ENCODE data around the gene MAPK8IP2. TPM values are rescaled to one million over a fixed set of nuclear protein-coding genes. Genes with fewer than 3 reads are reported as not detected.

MAPK8IP2 gene
- total and polyA plus RNA-seq, 2 of the 13 experiments (the other 11 are each of a cell fraction or from before 2014, with no cell fraction given) = 1.3 to 2.6 TPM

DNA sequence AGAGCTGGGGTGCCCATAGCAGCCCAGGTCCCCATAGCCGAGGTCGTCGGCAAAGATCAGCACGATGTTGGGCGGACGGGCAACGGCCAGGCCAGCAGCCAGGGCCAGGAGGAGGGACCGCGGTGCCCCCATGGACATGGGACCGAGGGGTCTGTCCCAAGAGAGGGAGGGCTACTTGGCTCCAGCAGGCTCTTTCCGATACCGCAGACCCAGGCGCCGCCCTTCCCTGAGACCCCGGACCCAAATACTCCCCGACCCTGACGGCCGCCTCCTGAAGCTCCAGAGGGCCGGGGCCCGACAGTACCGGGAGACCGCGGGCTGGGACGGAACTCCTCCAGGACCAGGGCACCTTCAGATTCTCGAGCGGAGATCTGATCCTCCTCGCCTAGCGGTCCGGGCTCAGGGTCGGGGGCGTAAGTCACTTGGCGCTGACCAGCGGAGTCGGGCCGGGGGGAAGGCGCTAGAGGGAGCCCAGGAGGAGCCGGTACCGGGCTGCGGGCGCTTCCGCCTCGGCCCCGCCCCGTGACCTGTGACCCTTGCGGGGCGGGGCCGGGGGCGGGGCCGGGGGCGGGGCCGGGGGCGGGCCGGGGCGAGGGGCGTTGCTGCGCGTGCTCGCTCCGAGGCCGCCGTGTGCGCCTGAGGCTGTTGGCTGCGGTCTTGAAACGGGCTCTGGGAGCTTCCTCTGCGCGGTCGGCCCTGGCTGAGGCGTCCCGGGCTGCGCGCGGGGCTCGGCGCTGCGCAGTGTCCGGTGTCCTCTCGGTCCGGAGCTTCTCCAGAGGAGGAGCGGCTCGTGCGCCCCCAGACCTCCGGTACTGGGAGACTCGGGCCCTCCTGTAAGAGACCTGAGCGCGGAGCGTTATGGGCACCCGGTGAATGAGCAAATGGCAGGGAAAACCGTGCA is 27.3 kb downstream of the MAPK8IP2 start, which contains the start of gene ARSA (continued):
- TF ChIP-seq, protein P1, sequence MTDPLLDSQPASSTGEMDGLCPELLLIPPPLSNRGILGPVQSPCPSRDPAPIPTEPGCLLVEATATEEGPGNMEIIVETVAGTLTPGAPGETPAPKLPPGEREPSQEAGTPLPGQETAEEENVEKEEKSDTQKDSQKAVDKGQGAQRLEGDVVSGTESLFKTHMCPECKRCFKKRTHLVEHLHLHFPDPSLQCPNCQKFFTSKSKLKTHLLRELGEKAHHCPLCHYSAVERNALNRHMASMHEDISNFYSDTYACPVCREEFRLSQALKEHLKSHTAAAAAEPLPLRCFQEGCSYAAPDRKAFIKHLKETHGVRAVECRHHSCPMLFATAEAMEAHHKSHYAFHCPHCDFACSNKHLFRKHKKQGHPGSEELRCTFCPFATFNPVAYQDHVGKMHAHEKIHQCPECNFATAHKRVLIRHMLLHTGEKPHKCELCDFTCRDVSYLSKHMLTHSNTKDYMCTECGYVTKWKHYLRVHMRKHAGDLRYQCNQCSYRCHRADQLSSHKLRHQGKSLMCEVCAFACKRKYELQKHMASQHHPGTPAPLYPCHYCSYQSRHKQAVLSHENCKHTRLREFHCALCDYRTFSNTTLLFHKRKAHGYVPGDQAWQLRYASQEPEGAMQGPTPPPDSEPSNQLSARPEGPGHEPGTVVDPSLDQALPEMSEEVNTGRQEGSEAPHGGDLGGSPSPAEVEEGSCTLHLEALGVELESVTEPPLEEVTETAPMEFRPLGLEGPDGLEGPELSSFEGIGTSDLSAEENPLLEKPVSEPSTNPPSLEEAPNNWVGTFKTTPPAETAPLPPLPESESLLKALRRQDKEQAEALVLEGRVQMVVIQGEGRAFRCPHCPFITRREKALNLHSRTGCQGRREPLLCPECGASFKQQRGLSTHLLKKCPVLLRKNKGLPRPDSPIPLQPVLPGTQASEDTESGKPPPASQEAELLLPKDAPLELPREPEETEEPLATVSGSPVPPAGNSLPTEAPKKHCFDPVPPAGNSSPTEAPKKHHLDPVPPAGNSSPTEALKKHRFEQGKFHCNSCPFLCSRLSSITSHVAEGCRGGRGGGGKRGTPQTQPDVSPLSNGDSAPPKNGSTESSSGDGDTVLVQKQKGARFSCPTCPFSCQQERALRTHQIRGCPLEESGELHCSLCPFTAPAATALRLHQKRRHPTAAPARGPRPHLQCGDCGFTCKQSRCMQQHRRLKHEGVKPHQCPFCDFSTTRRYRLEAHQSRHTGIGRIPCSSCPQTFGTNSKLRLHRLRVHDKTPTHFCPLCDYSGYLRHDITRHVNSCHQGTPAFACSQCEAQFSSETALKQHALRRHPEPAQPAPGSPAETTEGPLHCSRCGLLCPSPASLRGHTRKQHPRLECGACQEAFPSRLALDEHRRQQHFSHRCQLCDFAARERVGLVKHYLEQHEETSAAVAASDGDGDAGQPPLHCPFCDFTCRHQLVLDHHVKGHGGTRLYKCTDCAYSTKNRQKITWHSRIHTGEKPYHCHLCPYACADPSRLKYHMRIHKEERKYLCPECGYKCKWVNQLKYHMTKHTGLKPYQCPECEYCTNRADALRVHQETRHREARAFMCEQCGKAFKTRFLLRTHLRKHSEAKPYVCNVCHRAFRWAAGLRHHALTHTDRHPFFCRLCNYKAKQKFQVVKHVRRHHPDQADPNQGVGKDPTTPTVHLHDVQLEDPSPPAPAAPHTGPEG (CRISPR knock-in tag; IDR thresholded peaks at IDR 0.05) = no peak
- TF ChIP-seq, protein P2, sequence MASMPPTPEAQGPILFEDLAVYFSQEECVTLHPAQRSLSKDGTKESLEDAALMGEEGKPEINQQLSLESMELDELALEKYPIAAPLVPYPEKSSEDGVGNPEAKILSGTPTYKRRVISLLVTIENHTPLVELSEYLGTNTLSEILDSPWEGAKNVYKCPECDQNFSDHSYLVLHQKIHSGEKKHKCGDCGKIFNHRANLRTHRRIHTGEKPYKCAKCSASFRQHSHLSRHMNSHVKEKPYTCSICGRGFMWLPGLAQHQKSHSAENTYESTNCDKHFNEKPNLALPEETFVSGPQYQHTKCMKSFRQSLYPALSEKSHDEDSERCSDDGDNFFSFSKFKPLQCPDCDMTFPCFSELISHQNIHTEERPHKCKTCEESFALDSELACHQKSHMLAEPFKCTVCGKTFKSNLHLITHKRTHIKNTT (CRISPR knock-in tag; IDR thresholded peaks at IDR 0.05) = no peak
- no peak for TF ChIP-seq ZNF17 (CRISPR knock-in tag; IDR thresholded peaks at IDR 0.05)
- TF ChIP-seq HNRNPH1 (optimal IDR thresholded peaks at IDR 0.05; ENCODE audit: low read depth, low read length) = no peak
- TF ChIP-seq KDM6A (CRISPR knock-in tag; IDR thresholded peaks at IDR 0.05; ENCODE audit: low read depth) = no peak
- TF ChIP-seq, protein P3, sequence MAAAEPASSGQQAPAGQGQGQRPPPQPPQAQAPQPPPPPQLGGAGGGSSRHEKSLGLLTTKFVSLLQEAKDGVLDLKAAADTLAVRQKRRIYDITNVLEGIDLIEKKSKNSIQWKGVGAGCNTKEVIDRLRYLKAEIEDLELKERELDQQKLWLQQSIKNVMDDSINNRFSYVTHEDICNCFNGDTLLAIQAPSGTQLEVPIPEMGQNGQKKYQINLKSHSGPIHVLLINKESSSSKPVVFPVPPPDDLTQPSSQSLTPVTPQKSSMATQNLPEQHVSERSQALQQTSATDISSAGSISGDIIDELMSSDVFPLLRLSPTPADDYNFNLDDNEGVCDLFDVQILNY (CRISPR knock-in tag; conservative IDR thresholded peaks at IDR 0.05) = no peak
- TF ChIP-seq ZNF761 (CRISPR knock-in tag; conservative IDR thresholded peaks at IDR 0.05) = no peak
- TF ChIP-seq SATB2 (CRISPR knock-in tag; IDR thresholded peaks at IDR 0.05) = no peak
- TF ChIP-seq, protein P4, sequence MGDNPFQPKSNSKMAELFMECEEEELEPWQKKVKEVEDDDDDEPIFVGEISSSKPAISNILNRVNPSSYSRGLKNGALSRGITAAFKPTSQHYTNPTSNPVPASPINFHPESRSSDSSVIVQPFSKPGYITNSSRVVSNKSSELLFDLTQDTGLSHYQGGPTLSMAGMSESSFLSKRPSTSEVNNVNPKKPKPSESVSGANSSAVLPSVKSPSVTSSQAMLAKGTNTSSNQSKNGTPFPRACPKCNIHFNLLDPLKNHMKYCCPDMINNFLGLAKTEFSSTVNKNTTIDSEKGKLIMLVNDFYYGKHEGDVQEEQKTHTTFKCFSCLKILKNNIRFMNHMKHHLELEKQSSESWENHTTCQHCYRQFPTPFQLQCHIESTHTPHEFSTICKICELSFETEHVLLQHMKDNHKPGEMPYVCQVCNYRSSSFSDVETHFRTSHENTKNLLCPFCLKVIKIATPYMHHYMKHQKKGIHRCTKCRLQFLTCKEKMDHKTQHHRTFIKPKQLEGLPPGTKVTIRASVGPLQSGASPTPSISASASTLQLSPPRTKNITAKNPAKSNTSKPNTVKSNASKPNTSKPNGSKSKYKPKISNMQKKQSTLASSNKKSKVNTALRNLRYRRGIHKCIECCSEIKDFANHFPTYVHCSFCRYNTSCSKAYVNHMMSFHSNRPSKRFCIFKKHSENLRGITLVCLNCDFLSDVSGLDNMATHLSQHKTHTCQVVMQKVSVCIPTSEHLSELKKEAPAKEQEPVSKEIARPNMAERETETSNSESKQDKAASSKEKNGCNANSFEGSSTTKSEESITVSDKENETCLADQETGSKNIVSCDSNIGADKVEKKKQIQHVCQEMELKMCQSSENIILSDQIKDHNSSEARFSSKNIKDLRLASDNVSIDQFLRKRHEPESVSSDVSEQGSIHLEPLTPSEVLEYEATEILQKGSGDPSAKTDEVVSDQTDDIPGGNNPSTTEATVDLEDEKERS (CRISPR knock-in tag; IDR thresholded peaks at IDR 0.05) = no peak; the same call in 1 of the 2 replicates
- TF ChIP-seq RELA (CRISPR knock-in tag; IDR thresholded peaks at IDR 0.05) = no peak
- no peak for TF ChIP-seq ZNF20 (CRISPR knock-in tag; IDR thresholded peaks at IDR 0.05)
- TF ChIP-seq KLF6 (CRISPR knock-in tag; IDR thresholded peaks at IDR 0.05) = no peak; the same call in 1 of the 2 replicates
- TF ChIP-seq, protein P5, sequence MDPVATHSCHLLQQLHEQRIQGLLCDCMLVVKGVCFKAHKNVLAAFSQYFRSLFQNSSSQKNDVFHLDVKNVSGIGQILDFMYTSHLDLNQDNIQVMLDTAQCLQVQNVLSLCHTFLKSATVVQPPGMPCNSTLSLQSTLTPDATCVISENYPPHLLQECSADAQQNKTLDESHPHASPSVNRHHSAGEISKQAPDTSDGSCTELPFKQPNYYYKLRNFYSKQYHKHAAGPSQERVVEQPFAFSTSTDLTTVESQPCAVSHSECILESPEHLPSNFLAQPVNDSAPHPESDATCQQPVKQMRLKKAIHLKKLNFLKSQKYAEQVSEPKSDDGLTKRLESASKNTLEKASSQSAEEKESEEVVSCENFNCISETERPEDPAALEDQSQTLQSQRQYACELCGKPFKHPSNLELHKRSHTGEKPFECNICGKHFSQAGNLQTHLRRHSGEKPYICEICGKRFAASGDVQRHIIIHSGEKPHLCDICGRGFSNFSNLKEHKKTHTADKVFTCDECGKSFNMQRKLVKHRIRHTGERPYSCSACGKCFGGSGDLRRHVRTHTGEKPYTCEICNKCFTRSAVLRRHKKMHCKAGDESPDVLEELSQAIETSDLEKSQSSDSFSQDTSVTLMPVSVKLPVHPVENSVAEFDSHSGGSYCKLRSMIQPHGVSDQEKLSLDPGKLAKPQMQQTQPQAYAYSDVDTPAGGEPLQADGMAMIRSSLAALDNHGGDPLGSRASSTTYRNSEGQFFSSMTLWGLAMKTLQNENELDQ (CRISPR knock-in tag; IDR thresholded peaks at IDR 0.05; ENCODE audit: borderline replicate concordance) = no peak
